Gastrocnemius medialis (tissue), 4 donors: Measurements from ENCODE around the gene FDXACB1. TPM values are rescaled to one million over a fixed set of nuclear protein-coding genes. Genes with fewer than 3 reads are reported as not detected.

Source experiments
- ATAC-seq, 2 donors: fragments of 150-250 bp; one replicate each; pipeline ENCODE4 v1.9.1; 2016
- DNase-seq, 2 donors: peaks; one replicate each; pipeline ENCODE4 v3.0.0-alpha.2; 2019
- H3K27ac ChIP-seq, 4 donors: fragments of 200-600 bp; sonication (generic); 1 replicate in 1 of 4; 2 replicates in 3 of 4; pipeline ENCODE4 v1.5.1; 2016 to 2018; ENCODE audit warnings: mild to moderate bottlenecking in 2 of 4, moderate library complexity in 1 of 4
- H3K27me3 ChIP-seq, 3 donors: fragments of 200-600 bp; sonication (generic) in 2 of 3; 1 replicate in 1 of 3; 2 replicates in 2 of 3; pipeline versions ENCODE4 v1.5.1 to v1.6.0; 2016 to 2019; ENCODE audit warnings: mild to moderate bottlenecking in 1 of 3, moderate library complexity in 1 of 3
- H3K36me3 ChIP-seq, 2 donors: fragments of 200-600 bp; sonication (generic) in 1 of 2; one replicate each; pipeline ENCODE4 v1.5.1; 2017 to 2018
- H3K4me1 ChIP-seq, 2 donors: fragments of 200-600 bp; sonication (generic) in 1 of 2; one replicate each; pipeline ENCODE4 v1.5.1; 2016 to 2017; ENCODE audit warnings: mild to moderate bottlenecking in 2 of 2
- H3K4me3 ChIP-seq, 4 donors: fragments of 200-600 bp; sonication (generic) in 3 of 4; 1 replicate in 1 of 4; 2 replicates in 3 of 4; pipeline ENCODE4 v1.5.1; 2016 to 2019; ENCODE audit warnings: mild to moderate bottlenecking in 2 of 4
- H3K9me3 ChIP-seq, 3 donors: fragments of 200-600 bp; sonication (generic) in 2 of 3; 1 replicate in 1 of 3; 2 replicates in 2 of 3; pipeline ENCODE4 v1.5.1; 2016 to 2019
- CTCF ChIP-seq, 5 experiments: fragments of 450-650 bp in 3 of 5; fragments of 200-600 bp in 2 of 5; sonication (generic) in 2 of 5; IDR thresholded peaks in 4 of 5; conservative IDR thresholded peaks in 1 of 5; 1 replicate in 4 of 5; 2 replicates in 1 of 5; pipeline ENCODE4 v1.5.1; 2016 to 2019; ENCODE audit warnings: antibody characterized with exemption in 5 of 5, mild to moderate bottlenecking in 3 of 5, moderate library complexity in 3 of 5
- POLR2A ChIP-seq, 2 donors: fragments of 450-650 bp; IDR thresholded peaks; one replicate each; pipeline ENCODE4 v1.6.1; 2017; ENCODE audit warnings: antibody characterized with exemption in 2 of 2, mild to moderate bottlenecking in 2 of 2, moderate library complexity in 2 of 2
- in situ Hi-C, 4 donors: fragments of 200-750 bp; cut with MboI; loops; one replicate each; pipeline versions ENCODE4 v1.15.0 to v1.8.0; 2017; ENCODE audit warnings: low sequenced_read_pairs in 4 of 4
- intact Hi-C: fragments of 100-400 bp; cut with DNase I; formaldehyde crosslinking; loops from one replicate; pipeline ENCODE4 v1.15.1; 2023; ENCODE audit warnings: low total_unique reads
- total RNA-seq, 4 donors: library from RNA; depleted of rRNA; stranded (reverse); fragments of >200 nt; gene quantifications; one replicate each; pipeline versions ENCODE4 v1.1.0 to v1.2.3, GENCODE V29; 2016

FDXACB1 gene
- total RNA-seq, 4 donors from 2014 or later: 0.11 to 0.91 (median 0.29) TPM

GRCh38 chr11:111911563-111912401 lies 32.8 kb upstream of the FDXACB1 start, which contains the start of gene CRYAB:
CRYAB (minus strand) TSS chr11:111911770; CDS start chr11:111911724, 46 bp downstream.
- peak; percentile 97 to 99 for DNase-seq
- peak; percentile 87 for ATAC-seq
- Histone ChIP-seq H3K27ac (peak within 1 kb of the TSS; percentile 91 to 97 (median 97)), H3K9me3 (no peaks in the 10 kb centered on the region), H3K4me3 (peak within 1 kb of the TSS; percentile 70 to 79 (median 74)), H3K27me3 (no peaks in the 10 kb centered on the region), H3K36me3 (peaks cover 0 to 24% of the 10 kb centered on the region in 2 donors), H3K4me1 (peaks cover 22 to 45% of the 10 kb centered on the region in 2 donors)
- TF ChIP-seq CTCF (IDR thresholded peaks at IDR 0.05 in 4 of 5, conservative IDR thresholded peaks at IDR 0.05 in 1 of 5) (no peak), POLR2A (IDR thresholded peaks at IDR 0.05) (peak; percentile 98 to 99)
- intact Hi-C loops (loop anchor here (2.0 to 5.0 kb wide), 2 partner anchors 33 to 179 kb away; partner anchors contain the start of genes CFAP68 and FDXACB1), in situ Hi-C loops (loop anchor here in 1 of 4 donors (5.0 kb wide), 1 partner anchor 34 kb away; the partner anchor contains the start of genes CFAP68 and FDXACB1)

- intact Hi-C loops (loop anchor here (2.0 to 5.0 kb wide), 2 partner anchors 32 to 179 kb away; partner anchors contain the start of genes CFAP68 and FDXACB1), in situ Hi-C loops (loop anchor here in 1 of 4 donors (5.0 kb wide), 1 partner anchor 34 kb away; the partner anchor contains the start of genes CFAP68 and FDXACB1)
- peak in 1 of 2 donors; percentile 27 for TF ChIP-seq POLR2A (IDR thresholded peaks at IDR 0.05)
- no peak for TF ChIP-seq CTCF (IDR thresholded peaks at IDR 0.05 in 4 of 5, conservative IDR thresholded peaks at IDR 0.05 in 1 of 5)
- no peaks in the 10 kb centered on the region for H3K9me3 ChIP-seq
- peak overlapping the region; percentile 91 to 97 (median 97) for H3K27ac ChIP-seq
- H3K4me1 ChIP-seq: peaks cover 22 to 45% of the 10 kb centered on the region in 2 donors
- ATAC-seq (peak; percentile 10 to 12), DNase-seq (no peak)
- peak overlapping the region; percentile 70 to 79 (median 74) for H3K4me3 ChIP-seq
- H3K36me3 ChIP-seq: peaks cover 0 to 24% of the 10 kb centered on the region in 2 donors
- no peaks in the 10 kb centered on the region for H3K27me3 ChIP-seq
These were observed 32.0 kb upstream of the FDXACB1 start for GRCh38 chr11:111910676-111911562.

GRCh38 chr11:111909378-111909777 lies 30.4 kb upstream of the FDXACB1 start:
- Histone ChIP-seq H3K4me3 (peak overlapping the region; percentile 70 to 79 (median 74)), H3K9me3 (no peaks in the 10 kb centered on the region), H3K27ac (peak overlapping the region; percentile 91 to 97 (median 97)), H3K36me3 (peaks cover 0 to 24% of the 10 kb centered on the region in 2 donors), H3K27me3 (no peaks in the 10 kb centered on the region), H3K4me1 (peaks cover 18 to 41% of the 10 kb centered on the region in 2 donors)
- in situ Hi-C loops (no loop called here), intact Hi-C loops (no loop called here)
- no peak for DNase-seq
- no peak for ATAC-seq
- TF ChIP-seq CTCF (IDR thresholded peaks at IDR 0.05 in 4 of 5, conservative IDR thresholded peaks at IDR 0.05 in 1 of 5) (no peak), POLR2A (IDR thresholded peaks at IDR 0.05) (peak in 1 of 2 donors; percentile 6)

- in situ Hi-C loops (no loop called here), intact Hi-C loops (no loop called here)
- H3K27ac ChIP-seq: peak overlapping the region; percentile 91 to 97 (median 97)
- no peak for DNase-seq
- H3K27me3 ChIP-seq: no peaks in the 10 kb centered on the region
- H3K36me3 ChIP-seq: peaks cover 0 to 24% of the 10 kb centered on the region in 2 donors
- H3K9me3 ChIP-seq: no peaks in the 10 kb centered on the region
- peaks cover 11 to 35% of the 10 kb centered on the region in 2 donors for H3K4me1 ChIP-seq
- TF ChIP-seq CTCF (IDR thresholded peaks at IDR 0.05 in 4 of 5, conservative IDR thresholded peaks at IDR 0.05 in 1 of 5) (no peak), POLR2A (IDR thresholded peaks at IDR 0.05) (no peak)
- ATAC-seq: no peak
- peak overlapping the region in 3 of 4 donors; percentile 74 to 79 (median 75) for H3K4me3 ChIP-seq
These were observed 29.8 kb upstream of the FDXACB1 start for GRCh38 chr11:111908639-111909305.
